HG03571 (cell line): ENCODE data around the gene FOXJ3.

ENCODE experiments used
- ATAC-seq: cut with Tn5 transposase; IDR thresholded peaks from one replicate; pipeline ENCODE4 v1.9.1; 2021; ENCODE audit not compliant: unreplicated experiment

The FOXJ3 gene

DNA sequence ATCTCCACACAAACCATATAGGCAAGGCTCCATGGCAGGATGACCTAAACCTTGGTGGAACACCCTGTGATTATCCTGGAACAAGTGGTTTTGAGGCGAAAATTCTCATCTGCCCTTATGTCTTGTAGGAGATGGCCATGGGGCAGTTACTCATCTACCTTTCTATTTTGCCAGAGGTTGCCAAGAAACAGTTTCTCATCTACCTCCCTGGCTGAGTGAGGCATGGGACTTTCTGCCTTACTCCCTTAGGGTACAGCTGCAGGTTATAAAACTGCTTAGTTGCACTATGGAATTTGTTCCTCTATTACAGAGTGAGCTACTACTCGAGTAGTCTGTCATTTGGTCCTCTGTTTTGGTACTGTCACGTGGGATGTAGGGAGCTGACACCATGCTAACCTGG is 139.2 kb downstream of the FOXJ3 start:
- ATAC-seq, result no peak

DNA sequence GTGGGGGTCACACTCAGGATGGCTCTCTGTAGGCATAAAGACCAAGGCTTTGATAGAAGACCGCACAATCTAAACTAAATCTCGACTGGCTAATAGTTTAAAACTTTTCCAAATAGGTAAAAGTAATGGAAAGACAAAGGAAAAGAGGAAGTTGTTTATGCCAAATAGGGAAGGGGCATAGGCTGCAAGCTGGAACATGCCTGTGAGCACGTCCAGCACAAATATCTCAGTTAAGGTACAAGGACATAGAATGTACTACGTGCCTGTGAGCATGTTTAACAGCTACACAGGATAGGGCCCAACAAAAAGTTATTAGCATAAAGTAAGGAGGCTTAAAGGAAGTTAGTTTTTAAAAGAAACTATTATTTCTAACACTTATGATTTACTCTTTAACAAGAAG is 142.9 kb downstream of the FOXJ3 start:
- no peak for ATAC-seq

DNA sequence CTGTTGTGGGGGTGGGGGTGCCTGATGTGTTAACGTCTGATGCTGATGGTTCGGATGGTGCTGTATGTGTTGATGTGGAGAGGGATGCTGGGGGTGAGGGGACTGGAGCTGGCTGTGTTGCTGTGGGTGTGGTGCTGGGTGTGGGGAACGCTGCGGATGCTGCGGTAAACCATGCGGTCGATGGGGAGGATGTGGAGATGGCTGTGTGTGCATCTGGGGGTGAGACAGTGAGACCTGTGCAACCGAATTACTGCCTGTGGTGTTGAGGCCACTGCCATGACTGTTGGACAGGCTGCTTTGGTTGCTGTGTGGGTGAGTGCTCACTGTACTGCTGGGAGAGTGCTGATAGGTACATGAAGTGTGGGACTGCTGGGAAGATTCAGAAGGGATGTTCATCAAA is 143.7 kb downstream of the FOXJ3 start:
- ATAC-seq, result no peak

DNA sequence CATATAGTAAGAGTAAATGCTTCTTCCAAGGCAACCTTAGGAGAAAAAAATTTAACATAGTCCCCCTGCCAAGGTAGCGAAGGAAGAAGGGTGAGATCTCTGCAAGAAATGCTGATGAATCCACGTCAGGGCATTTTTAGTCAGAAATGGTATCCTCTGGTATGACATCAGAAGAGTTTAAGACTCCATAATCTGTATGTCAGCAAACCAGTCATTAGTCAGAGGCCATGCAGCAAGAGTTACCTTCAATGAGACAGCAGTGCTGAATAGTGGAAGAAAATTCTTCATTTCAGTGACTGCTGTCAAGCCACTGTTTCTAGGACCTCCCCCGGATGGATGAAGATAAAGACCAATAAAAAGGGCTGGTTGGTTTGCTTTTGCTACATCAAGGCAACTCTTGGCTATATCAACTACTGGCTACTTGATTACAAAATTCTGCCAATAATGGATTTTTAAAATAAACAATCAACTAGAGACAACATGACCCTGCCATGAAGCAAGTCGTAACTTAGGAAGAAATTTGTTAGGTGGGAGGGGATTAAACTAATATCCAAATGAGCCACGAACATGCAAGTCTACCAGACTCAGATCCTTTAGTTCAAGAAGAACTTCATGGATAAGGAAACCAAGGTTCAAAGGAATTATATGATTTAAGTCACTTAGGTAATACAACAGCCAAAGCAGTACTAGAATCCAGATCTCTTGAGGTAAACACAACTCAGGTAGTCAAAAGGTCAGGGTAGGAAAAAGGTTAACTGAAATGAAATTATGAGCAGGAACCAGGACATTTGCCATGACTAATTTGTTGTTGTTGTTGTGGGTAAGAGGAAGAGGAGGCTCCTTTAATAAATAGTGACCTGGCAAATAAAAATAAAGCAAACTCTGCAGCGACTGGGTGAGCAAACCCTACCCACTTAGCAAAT is 144.8 kb downstream of the FOXJ3 start:
- ATAC-seq, result no peak

DNA sequence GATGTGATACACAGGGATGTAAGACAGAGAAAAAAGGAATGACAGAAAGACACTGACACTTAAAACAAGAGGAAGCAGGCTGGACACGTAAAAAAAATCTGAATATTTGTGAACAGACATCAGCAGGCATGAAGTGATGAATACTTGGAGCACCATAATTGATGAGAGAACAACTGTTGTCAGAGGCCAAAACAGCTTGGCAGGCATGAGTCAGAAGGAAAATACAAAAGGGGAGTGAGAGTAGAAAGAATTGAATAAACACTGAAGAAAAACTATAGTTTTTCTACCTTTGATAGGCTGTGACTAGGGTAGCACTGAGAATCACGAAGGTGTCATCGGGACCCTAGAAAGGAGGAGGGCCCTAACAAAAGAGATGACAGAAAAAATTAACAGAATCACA is 148.9 kb downstream of the FOXJ3 start:
- no peak for ATAC-seq

DNA sequence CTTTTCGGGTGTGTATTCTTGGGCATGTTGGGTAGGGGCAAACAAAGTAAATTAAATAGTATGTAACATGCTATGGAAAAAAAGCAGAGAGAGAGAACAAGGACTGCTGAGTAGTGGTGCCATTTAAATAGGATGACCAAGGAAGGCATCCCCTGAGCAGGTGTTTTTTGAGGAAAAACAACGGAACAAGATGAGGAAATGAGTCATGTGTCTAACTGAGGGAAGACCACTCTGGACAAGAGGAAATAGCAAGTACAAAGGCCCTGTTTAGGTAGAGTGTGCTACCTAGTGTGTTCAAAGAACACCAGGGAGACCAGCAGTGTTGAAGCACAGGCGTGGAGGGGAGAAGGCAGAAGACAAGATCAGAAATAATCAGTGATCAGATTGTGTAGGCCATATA is 150.4 kb downstream of the FOXJ3 start:
- ATAC-seq, result no peak

DNA sequence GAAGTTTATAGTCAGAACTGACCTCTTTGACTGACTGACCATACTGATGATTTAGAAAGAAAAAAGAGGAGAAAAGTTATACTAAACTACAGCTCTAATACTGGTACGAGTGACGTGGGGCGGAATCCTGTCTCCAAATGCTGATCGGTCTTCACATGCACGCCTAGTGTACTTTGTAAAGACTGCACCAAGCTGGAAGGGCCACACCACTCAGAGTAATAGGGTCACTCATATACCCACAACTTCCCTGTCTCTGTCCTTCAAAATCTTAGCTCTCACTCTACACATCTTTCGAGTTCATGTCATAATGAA is 151.1 kb downstream of the FOXJ3 start:
- no peak for ATAC-seq

DNA sequence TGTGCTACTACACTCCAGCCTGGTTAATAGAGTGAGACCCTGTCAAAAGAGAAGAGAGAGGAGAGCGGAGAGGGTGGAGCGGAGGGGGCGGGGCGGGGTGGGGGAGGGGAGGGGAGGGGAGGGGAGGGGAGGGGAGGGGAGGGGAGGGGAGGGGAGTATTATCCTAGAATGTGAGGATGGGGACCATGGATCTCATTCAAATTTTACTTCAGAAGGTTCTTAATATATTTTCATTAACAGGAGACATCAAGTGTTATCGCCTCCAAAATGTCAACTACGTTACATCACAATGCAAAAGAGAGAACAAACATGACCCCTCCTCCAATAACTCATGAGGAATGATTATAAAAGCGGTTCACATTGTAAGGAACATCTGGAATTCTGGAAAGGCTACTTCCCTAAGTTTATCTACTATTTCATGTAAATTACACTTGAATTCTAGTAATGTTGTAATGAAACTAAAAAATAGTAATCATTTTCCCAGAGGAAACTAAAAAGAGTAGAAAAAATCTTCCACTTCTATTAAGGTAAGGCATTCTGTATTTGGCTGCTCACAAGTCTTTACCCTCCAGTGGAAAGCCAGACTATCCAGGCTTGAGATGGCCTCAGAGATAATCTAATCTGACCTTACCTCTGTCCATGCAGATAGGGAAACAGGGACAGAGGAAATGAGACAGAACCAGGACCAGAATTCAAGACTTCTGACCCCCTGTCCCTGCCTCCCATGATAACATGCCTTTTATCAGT is 151.7 kb downstream of the FOXJ3 start:
- no peak for ATAC-seq

DNA sequence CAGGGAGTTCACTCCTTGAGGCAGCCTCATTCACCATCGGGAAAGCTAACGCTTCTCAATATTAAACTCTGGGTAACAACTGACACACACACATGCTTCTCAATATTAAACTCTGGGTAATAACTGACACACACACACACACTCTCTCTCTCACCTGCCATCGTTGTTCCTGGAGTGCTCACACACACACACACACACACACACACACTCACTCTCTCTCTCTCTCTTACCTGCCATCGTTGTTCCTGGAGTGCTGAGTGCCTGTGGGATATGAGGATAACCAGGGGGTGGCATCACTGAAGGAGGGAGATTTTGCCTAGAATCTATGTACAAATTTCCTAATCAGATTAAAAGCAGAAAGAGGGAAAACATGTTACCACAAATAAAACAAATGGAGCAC is 153.3 kb downstream of the FOXJ3 start:
- no peak for ATAC-seq

DNA sequence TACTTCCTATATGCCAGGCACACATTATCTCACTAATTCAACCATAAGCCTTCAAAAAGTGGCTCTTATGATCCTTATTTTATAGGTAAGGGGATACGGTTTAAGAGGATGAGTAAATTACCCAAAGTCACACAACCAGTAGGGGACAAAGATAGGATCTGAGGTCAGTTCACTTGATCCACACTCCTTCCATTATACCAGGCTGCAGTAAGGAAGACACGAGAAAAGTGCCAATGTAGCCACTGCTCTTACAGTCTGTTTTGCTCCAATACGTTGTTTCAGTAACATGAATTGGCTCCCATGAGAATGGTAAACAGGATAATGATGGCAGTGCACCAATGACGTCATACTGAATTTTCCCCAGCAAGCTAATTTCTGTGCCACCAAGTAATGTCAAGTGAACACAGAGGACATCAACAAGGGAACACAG is 155.1 kb downstream of the FOXJ3 start:
- ATAC-seq, result no peak

DNA sequence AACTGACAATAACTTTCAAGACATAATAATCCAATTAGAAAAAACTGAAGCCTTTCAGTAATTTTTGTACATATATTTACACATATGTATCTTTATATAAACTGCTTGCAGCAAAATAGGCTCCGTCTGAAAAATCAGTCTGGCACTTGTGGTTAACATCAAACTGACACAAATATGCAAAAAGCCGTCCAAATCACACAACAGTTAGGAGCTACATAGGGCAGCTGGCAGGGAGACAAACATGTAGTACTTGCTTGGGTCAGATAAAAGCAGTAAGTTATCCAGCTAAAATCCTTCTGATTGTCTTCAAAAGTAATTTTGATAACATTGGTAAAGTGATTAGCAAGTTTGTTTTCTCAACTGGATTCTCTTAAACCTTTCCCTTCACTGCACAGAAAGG is 155.8 kb downstream of the FOXJ3 start:
- no peak for ATAC-seq

DNA sequence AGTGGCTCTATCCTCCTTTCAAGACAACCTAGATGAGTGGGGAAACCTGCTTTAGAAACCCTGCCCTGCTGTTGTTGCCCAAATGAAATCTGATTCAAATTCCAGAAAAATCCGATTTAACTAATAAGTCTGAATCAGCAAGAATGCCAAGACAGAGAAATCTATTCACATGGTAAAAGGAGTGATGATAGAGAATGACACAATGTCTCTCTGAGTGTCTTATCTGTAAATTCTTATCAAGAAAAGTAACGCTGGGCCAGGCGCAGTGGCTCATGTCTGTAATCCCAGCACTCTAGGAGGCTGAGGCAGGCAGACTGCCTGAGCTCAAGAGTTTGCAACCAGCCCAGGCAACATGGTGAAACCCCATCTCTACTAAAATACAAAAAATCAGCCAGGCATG is 156.8 kb downstream of the FOXJ3 start:
- no peak for ATAC-seq

DNA sequence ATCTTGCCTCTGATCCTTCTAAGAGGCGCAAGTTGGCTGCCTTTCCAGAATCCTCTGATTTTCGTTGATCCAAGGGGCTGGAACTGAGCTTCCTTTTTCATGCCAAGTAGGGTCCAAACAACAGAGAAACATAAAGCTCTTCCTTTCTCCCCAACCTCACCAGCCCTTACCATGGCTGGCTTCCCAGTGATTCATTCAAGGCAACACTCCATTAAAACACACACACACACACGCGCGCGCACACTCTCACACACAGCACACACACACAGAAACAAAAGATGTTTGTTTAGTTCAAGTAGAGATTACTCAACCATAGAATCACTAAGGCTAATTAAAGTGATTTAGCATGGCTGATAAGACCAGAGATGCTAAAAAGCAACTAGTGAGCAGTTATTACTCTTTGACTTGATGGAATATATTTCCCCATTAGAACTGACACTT is 157.5 kb downstream of the FOXJ3 start:
- ATAC-seq, result no peak

DNA sequence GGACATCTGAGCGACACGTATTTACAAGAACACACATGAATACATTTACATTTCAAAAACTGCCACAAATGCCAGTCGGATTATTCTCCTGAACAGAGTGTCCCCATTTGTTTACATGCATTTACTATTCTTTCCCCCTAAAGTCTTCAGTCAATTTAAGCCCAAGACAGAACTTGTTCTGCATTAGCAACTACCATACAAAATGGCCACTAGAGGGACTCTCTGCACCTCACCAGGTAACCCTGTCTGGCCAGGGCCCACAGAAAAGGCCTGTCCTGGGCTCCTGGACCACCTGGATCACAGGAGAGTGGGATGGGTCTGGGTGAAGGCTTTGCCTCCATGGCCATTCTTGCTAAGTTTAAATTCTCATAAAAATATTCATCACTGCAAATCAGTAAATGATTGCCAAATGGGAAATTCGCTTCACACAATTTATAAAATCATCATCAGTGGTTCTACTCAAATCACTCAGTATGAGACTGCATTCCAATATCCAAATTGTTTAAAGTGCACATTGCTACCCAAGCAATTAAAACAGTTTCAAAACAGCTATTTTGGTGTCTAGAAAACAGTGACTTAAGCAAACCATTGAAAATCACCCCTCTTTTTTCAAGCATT is 158.0 kb downstream of the FOXJ3 start:
- no peak for ATAC-seq

DNA sequence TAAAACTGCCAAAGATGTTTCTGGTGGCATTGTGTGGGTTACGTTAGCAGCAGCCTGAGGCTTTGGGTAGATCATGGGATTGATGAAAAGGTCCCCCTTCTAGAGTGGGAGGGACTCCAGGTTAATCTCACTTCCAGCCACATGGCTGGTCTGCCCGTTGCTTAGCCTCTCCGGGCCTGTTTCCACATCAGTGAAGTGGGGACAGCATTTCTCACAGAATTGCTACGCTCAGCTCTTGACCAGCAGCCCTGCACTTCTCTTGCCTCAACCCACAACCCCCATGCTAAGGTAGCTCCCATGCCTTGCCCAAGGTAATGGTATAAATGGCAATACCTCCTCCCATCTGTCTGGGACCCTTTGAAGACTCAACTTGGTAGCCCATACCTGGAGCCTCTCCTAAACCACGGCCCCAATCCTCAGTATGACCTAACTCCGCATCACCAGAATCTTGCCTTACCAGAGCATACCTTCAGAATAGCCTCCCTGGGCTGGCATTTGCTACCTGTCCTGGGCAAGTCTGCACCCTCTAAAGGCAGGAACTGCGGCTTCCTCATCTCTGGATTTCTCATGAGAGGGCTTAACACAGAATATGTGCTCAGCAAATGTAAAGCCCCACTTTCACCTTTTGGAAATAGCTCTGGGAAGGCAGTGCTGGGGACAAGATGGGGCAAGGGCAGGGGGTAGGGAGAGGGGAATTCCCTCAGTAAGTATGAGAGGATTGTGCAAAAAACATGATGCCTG is 159.6 kb downstream of the FOXJ3 start:
- no peak for ATAC-seq

DNA sequence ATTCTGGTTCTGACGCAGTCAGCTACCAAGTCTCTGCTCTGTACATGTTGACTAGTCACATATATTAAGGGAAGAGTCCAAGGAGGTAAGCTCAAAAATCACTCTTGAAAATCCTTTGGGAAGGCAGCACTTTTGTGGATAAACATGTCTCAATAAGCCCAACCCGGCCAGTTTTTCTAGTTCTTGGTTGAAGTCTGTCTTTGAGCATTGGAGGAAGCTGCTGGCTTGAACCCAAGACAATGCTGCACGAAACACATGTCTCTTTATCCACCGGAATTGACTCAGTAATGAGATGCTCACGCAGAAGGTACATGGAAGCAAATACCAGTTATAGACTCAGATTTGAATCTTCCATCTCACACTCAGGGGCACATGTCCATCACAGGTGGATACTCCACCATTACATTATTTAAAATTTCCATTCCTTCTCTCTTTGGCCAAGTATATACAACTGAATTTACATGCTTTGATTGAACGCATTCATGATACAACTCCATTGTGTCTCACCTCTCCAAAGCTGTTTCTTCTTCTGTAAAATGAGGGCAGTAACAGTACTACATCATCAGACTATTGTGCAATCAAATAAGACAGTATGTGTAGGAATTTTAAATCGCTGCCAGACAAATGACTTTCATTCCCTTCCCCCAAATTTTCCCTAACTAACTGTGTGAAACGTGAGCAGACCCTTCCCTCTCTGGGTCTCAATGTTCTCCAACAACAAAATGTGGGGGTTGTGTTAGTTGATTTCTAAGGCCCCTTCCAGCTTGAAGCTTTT is 160.9 kb downstream of the FOXJ3 start:
- no peak for ATAC-seq

DNA sequence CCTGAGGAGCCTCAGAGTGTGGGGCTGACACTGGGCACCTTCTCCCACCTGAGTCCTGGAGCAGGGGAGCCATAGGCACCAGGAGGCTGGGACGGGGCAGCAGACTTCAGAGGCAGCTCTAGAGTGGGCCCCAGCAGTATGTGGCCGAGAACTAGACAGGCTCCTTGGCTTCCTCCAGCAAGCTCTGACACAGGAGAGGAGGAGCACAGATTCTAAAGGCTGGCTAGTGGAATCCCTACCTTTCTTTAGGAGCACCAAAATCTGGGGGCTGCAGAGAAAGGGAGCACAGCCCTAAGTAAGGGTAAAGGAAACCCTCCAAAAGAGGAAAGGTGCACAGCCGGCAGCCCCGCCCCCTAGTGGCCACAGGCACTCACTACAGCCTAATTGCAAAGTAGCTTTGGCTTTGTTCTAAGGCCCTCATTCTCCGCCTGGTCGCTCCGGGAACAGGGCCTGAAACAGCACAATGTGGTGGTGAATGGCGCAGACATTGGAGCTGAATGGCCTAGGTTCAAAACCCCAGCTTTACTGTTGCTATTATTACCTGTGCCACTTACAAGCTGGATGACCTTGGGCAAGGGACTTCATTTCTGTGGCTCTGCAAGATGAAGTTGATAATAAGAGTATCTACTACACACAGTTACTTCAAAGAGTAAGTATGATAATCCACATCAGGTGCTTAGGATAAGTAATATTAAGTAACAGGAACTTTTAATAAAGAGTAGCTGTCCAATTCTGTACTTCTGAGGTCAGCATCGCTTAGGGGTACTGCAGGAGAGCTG is 161.7 kb downstream of the FOXJ3 start:
- no peak for ATAC-seq

DNA sequence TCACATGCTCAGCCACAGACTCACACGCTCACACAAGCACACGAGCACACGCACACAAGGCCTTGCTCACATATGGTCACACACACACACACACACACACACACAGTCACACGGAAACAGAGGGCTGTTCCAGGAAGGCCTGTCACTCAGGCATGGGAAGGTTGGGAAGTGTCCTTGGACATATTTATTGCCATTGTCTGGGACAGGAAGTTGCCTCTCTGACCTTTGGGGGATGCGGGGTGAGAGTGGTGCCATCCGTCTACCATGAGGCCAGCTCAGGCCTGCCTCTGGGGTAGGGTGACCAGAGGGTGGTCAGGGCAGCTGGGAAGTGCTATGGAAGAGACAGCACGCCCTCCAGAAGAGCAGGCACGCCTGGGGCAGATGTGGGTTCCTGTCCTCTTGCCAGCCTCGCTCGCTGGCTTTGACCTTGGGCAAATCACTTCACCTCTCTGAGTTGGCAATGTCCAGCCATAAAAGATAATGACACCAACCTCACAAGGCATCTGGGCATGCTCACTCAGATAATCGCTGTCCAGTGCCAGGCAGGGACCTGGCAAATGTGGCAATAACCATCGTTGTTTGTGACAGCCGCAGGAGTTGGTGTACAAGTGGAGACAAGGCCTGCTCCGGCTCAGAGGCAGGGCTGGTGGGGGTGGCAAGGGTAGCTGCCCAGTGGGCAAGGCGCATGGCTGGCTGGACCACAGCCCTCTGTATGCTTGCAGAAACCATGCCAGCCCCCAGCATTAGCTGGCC is 162.5 kb downstream of the FOXJ3 start:
- no peak for ATAC-seq

DNA sequence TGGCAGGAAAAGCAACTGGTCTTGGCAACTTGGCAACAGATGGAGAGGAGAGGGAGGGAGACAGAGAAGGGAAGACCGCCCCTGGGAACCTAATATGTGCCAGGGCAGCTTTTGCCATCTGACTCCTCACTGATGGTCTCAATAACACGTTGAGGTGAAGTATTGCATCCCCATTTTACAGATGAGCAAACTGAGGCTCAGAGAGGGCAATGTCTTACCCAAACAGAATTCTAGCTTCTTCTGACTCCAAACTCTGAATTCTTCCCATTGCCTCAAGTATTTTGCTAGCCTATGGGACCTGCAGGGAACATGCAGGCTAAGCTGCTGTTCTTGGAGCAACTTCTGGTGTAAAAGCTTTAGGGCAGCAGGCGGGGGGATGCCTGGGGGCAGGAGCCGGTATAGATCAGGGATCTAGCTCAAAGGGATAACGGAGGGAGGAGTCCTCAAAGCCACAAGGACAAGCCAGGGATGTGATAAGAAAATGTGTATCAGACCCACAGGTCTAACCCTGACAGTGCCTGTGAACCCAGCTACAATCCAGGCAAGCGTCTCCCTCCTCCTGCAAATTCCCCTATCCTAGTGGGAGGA is 163.3 kb downstream of the FOXJ3 start:
- ATAC-seq, result no peak
